Gastroesophageal sphincter (tissue), 3 donors: ENCODE data around the gene STARD9.

Experiments used
- CTCF ChIP-seq, 4 experiments: fragments of 200-600 bp in 2 of 4; fragments of 450-650 bp in 2 of 4; sonication (generic) in 1 of 4; IDR thresholded peaks; one replicate each; pipeline ENCODE4 v1.5.1; 2017 to 2019; ENCODE audit warnings: antibody characterized with exemption in 4 of 4, mild to moderate bottlenecking in 2 of 4, moderate library complexity in 2 of 4
- EP300 ChIP-seq: sonication (generic); formaldehyde crosslinking; IDR thresholded peaks from one replicate; pipeline ENCODE4 v1.6.1; 2017; ENCODE audit warnings: antibody characterized with exemption, mild to moderate bottlenecking
- POLR2A ChIP-seq, 2 donors: fragments of 450-650 bp; IDR thresholded peaks; one replicate each; pipeline ENCODE4 v1.6.1; 2017; ENCODE audit warnings: antibody characterized with exemption in 2 of 2, mild to moderate bottlenecking in 2 of 2, moderate library complexity in 1 of 2
- POLR2AphosphoS5 ChIP-seq: sonication (generic); formaldehyde crosslinking; IDR thresholded peaks from one replicate; pipeline ENCODE4 v1.6.1; 2017; ENCODE audit warnings: antibody characterized with exemption

GRCh38 chr15:42716125-42716524 is 140.7 kb downstream of the STARD9 start:
- TF ChIP-seq CTCF (IDR thresholded peaks at IDR 0.05) (no peak), EP300 (no peak), POLR2A (IDR thresholded peaks at IDR 0.05) (no peak), POLR2AphosphoS5 (no peak)
